Cerebellar nuclear complex (tissue), 1 donor: ENCODE results near the gene GRIA2.

Source experiments
- DNase-seq, 2 experiments: peaks; one replicate each; lab custom pipeline; 2025; lab: John Stamatoyannopoulos, UW

The GRIA2 gene

DNA sequence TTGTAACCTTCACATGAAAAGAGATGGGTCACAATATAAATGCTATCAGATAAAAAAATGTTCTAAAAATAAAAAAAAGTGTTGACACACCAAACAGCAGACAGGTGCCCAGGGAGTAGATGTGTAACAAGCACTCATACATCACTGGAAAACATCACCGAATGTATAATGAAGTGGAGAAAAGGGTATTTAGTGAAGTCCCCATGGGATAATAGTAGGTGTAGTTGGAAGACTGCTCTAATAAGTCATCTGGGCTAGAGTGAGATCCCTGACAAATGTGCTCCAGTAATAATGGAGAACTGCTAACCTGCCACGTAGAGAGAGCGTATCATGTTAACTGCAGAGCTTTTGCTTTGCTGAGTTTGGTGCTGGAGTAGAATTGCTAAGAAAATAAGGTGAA is 152.0 kb downstream of the GRIA2 start:
- DNase-seq: no peak

DNA sequence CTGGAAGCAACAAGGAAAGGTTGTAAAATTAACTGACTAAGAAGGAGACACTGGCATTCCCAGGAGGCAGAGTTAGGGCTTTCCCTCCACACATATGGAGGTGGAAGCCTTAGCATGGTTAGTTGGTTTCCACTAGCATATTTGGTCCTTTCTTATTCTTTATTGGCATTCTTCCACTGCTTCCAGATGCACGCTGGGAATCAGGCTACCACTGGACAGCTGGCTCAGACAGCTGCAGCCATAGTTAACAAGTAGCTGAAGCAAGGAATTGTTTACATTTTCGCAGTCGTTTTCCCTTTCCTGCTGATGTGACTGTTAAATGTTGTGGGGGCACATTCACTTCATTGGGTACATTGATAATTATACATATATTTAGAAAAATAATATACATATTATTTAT is 169.2 kb downstream of the GRIA2 start:
- DNase-seq: no peak

DNA sequence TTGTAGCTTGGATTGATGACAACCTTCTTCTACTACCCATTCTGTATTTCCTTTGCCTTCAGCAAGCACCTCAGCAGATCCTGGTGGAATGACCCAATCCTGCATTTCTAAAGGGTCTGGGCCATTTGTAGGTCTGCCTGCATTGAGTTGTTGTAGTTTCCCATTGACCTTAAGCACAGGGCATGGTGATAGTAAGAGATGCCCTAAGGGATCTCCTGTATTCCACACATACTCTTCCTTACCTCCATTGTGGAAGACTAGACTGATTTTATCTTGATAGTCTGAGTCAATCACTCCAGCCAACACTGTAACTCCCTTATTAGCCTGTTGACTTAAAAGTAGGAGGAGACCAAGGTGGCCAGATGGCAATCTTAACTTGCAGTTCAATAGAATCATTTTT is 184.5 kb downstream of the GRIA2 start:
- DNase-seq: no peak
